Mononuclear cell (primary cell): ENCODE results near the gene CTCFL. TPM values are rescaled to one million over a fixed set of nuclear protein-coding genes. Genes with fewer than 3 reads are reported as not detected.

Source experiments
- H3K27me3 ChIP-seq: 2 replicates; pipeline ENCODE4 v1.6.0; 2011; ENCODE audit warnings: low read length, control low read depth; ENCODE audit not compliant: insufficient read depth
- H3K4me1 ChIP-seq: 2 replicates; pipeline ENCODE4 v1.5.1; 2011; ENCODE audit warnings: mild to moderate bottlenecking, low read length, control low read depth; ENCODE audit not compliant: insufficient read depth
- H3K4me3 ChIP-seq: 2 replicates; pipeline ENCODE4 v1.5.1; 2011; ENCODE audit warnings: mild to moderate bottlenecking, low read length, moderate library complexity
- H3K9me3 ChIP-seq: 2 replicates; pipeline ENCODE4 v1.5.1; 2011; ENCODE audit warnings: low read depth, mild to moderate bottlenecking, control low read depth, low read length
- total RNA-seq: library from RNA; depleted of rRNA; stranded (reverse); fragments of >200 nt; gene quantifications from one replicate; pipeline ENCODE4 v1.2.3, GENCODE V29; 2012

The CTCFL gene
- not detected for total RNA-seq

GRCh38 chr20:57524511-57525176 lies at the start of gene CTCFL:
CTCFL (minus strand) TSS chr20:57525140; CDS start chr20:57524205, 935 bp downstream.
- Histone ChIP-seq H3K4me1 (no peaks in the 10 kb centered on the region), H3K4me3 (no peak within 1 kb of the TSS), H3K27me3 (no peaks in the 10 kb centered on the region), H3K9me3 (no peaks in the 10 kb centered on the region)

GRCh38 chr20:57573894-57574293 lies 49.0 kb upstream of the CTCFL start:
- no peaks in the 10 kb centered on the region for H3K4me1 ChIP-seq

GRCh38 chr20:57573242-57573641 lies 48.3 kb upstream of the CTCFL start:
- Histone ChIP-seq H3K4me3 (no peak overlapping the region), H3K9me3 (no peaks in the 10 kb centered on the region), H3K27me3 (peaks cover 5% of the 10 kb centered on the region), H3K4me1 (no peaks in the 10 kb centered on the region)

More at GRCh38 chr20:57573894-57574293, 49.0 kb upstream of the CTCFL start:
- Histone ChIP-seq H3K4me3 (no peak overlapping the region), H3K27me3 (peaks cover 5% of the 10 kb centered on the region), H3K9me3 (no peaks in the 10 kb centered on the region)

GRCh38 chr20:57571782-57572416 lies 47.0 kb upstream of the CTCFL start:
- no peaks in the 10 kb centered on the region for H3K4me1 ChIP-seq
- H3K27me3 ChIP-seq: peaks cover 5% of the 10 kb centered on the region
- no peaks in the 10 kb centered on the region for H3K9me3 ChIP-seq
- no peak overlapping the region for H3K4me3 ChIP-seq

- no peak overlapping the region for H3K4me3 ChIP-seq
- no peaks in the 10 kb centered on the region for H3K4me1 ChIP-seq
- H3K27me3 ChIP-seq: peaks cover 5% of the 10 kb centered on the region
- H3K9me3 ChIP-seq: no peaks in the 10 kb centered on the region
Measured at GRCh38 chr20:57570920-57571319, 46.0 kb upstream of the CTCFL start.

GRCh38 chr20:57570145-57570850 lies 45.4 kb upstream of the CTCFL start:
- Histone ChIP-seq H3K4me1 (no peaks in the 10 kb centered on the region), H3K4me3 (no peak overlapping the region), H3K9me3 (no peaks in the 10 kb centered on the region), H3K27me3 (peaks cover 5% of the 10 kb centered on the region)

GRCh38 chr20:57568960-57569359 lies 44.0 kb upstream of the CTCFL start:
- peaks cover 2% of the 10 kb centered on the region for H3K27me3 ChIP-seq
- no peak overlapping the region for H3K4me3 ChIP-seq
- H3K9me3 ChIP-seq: no peaks in the 10 kb centered on the region
- no peaks in the 10 kb centered on the region for H3K4me1 ChIP-seq

- Histone ChIP-seq H3K4me3 (no peak overlapping the region), H3K9me3 (no peaks in the 10 kb centered on the region)
Measured at GRCh38 chr20:57568088-57568896, 43.4 kb upstream of the CTCFL start.

GRCh38 chr20:57567471-57568079 lies 42.6 kb upstream of the CTCFL start:
- no peaks in the 10 kb centered on the region for H3K27me3 ChIP-seq
- no peaks in the 10 kb centered on the region for H3K4me1 ChIP-seq
- no peaks in the 10 kb centered on the region for H3K9me3 ChIP-seq
- no peak overlapping the region for H3K4me3 ChIP-seq

More at GRCh38 chr20:57568088-57568896, 43.4 kb upstream of the CTCFL start:
- Histone ChIP-seq H3K4me1 (no peaks in the 10 kb centered on the region), H3K27me3 (no peaks in the 10 kb centered on the region)

- Histone ChIP-seq H3K27me3 (no peaks in the 10 kb centered on the region), H3K4me3 (no peak overlapping the region), H3K9me3 (no peaks in the 10 kb centered on the region), H3K4me1 (no peaks in the 10 kb centered on the region)
Measured at GRCh38 chr20:57566803-57567459, 42.0 kb upstream of the CTCFL start.

GRCh38 chr20:57566399-57566798 lies 41.5 kb upstream of the CTCFL start:
- H3K27me3 ChIP-seq: no peaks in the 10 kb centered on the region
- H3K4me1 ChIP-seq: no peaks in the 10 kb centered on the region
- H3K4me3 ChIP-seq: no peak overlapping the region
- H3K9me3 ChIP-seq: no peaks in the 10 kb centered on the region

GRCh38 chr20:57564951-57565642 lies 40.2 kb upstream of the CTCFL start:
- Histone ChIP-seq H3K27me3 (no peaks in the 10 kb centered on the region), H3K4me1 (no peaks in the 10 kb centered on the region), H3K4me3 (no peak overlapping the region), H3K9me3 (no peaks in the 10 kb centered on the region)

GRCh38 chr20:57564180-57564802 lies 39.4 kb upstream of the CTCFL start:
- no peaks in the 10 kb centered on the region for H3K4me1 ChIP-seq
- H3K4me3 ChIP-seq: no peak overlapping the region
- H3K27me3 ChIP-seq: no peaks in the 10 kb centered on the region
- no peaks in the 10 kb centered on the region for H3K9me3 ChIP-seq
